ENCODE measurements around the gene AAR2.

DNA sequence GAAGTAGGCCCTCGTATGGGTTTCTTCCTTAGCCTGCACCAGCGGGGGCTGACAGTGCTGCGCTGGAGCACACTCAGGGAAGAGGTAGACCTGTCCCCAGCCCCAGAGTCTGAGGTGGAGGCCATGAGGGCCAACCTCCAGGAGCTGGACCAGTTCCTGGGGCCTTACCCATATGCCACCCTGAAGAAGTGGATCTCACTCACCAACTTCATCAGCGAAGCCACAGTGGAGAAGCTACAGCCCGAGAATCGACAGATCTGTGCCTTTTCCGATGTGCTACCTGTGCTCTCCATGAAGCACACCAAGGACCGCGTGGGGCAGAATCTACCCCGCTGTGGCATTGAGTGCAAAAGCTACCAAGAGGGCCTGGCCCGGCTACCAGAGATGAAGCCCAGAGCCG lies 3.8 kb downstream of the AAR2 start:
- TF ChIP-seq CTCF (IDR thresholded peaks at IDR 0.05; ENCODE audit: borderline replicate concordance, extremely low read depth, low read length, poor library complexity, severe bottlenecking) (no peak), EZH2 (IDR thresholded peaks at IDR 0.05; ENCODE audit: borderline replicate concordance, low read depth, low read length, severe bottlenecking) (no peak)

All from DND-41 (cell line).